HPDE6-E6E7 (cell line): ENCODE measurements around the gene LRRFIP2.
"Not testable (repeated sequence)": the region's sequence is repeated elsewhere in the genome, so short reads cannot be mapped to it uniquely, and the experiment has no call there.

ENCODE experiments used
- DNase-seq: peaks from one replicate; pipeline ENCODE4 v3.0.0; 2011; ENCODE audit warnings: missing footprints; ENCODE audit errors: extremely low spot score

The LRRFIP2 gene

DNA sequence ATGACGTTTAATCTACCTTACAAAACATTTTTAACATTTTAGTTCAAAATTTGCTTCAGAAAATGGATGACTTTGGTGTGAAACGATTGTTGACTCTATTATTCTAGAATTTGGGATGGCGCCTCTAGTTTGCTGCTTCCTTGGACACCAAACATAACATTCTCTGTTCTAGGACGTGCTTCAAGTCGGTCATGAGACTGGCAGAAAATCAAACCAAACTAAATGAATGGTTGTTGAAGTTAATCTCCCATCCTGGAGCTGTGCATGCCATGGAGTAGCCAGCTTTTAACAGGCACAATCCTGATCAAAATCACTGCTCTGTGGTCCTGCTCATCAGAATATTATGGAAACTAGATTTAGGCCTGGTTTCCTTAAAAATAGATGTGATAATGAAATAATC is 9.6 kb upstream of the LRRFIP2 start:
- no peak for DNase-seq

DNA sequence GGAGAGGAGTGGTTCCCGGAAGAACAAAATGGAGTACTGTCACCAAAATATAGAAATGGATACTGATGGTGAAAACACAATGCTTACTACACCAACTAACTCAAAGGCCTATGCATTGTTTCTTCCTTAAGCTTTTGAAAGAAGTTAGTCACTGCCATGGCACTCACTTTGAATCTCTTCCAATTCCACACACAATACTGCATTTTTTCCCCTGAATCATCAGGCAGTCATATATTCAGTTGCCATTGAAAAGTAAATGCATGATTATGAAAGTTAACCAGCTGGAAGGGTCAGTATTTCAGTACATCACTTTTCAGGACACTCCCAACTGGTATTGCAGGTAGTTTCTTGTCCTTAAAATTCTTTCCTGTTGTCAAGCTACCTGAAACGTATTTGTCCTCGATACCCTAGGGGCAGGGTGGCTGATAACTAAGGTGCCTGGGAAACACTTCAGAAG is 9.0 kb upstream of the LRRFIP2 start:
- DNase-seq = no peak

DNA sequence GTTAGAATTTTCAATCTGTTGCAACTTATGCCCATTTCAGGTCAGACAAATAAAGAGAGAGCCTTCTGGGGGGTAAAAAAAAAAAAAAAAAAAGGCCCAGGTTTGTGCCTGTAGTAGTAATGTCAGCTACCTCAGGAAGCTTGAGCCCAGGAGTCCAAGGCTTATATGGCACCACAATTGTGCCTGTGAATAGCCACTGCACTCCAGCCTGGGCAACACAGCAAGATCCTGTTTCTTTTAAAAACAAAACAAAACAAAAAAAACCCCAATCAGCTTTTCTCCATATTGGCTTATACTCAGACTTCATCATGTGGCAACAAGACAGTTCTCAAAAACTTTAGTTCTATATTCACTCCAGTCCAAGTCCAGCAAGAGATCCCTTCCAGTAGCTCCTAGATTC is 8.4 kb upstream of the LRRFIP2 start:
- no peak for DNase-seq

DNA sequence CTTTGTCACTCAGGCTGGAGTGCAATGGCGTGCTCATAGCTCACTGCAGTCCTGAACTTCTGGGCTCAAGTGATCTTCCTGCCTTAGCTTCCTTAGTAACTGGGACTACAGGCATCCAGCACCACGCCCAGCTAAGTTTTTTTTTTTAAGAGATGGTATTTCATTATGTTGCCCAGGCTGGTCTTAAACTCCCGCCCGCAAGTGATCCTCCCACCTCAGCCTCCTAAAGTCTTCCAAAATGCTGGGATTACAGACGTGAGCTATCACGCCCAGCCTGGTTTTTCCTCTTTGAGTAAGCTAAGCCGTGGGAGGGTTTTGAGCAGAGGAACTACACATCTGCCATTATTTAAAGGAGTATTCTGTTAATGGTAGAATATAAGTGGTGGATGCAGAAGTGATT is 7.4 kb upstream of the LRRFIP2 start:
- no peak for DNase-seq

DNA sequence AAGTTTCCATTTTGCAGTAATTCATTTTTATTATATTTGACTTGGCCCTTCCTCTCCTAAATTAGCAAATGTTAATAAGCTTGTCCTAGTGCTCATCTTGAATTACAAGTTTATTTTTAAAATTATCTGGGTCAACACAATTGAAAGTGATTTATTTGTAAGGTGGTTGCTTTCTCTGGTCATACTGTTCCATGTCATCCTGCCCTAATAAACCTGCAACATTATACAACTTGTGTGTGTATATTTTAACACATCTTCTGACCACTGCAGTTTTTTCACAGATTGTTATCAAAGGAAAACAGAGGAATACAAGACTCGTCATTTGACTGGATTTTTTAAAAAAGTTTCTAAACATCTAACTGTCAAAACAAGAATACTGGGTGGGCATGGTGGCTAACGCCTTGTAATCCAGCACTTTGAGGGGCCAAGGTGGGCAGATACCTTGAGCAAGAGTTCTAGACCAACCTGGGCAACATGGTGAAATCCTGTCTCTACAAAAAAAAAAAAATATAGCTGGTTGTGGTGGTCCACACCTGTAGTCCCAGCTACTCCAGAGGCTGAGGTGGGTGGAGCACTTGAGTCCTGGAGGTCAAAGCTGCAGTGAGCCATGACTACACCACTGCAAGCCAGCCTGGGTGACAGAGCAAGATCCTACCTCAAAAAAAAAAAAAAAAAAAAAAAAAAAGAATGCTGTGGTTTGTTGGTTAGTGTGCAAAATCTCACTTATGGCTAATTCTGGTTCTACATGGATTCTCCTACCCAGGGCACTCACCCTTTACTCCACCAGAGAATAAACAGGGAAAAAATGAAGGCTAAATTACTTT is 5.0 kb upstream of the LRRFIP2 start:
- DNase-seq = no peak

DNA sequence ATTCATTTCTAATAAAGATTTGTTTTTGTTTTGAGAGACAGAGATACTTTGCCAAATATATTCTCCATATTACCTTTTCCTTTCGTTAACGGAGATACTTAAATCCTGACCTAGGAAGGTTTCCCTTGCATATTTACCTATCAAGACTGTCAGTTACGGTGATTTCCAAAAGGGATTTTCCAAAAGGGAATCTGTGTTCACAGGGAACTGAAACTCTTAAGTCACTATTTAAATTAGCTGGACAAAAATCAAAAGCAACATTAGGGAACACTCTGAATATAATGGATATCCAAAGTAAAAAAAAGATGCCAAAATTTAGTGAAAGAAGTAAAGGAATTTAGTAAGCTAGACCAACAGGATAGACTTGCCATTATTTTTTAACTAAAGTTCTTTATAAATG is 576 bp downstream of the LRRFIP2 start:
- no peak for DNase-seq

DNA sequence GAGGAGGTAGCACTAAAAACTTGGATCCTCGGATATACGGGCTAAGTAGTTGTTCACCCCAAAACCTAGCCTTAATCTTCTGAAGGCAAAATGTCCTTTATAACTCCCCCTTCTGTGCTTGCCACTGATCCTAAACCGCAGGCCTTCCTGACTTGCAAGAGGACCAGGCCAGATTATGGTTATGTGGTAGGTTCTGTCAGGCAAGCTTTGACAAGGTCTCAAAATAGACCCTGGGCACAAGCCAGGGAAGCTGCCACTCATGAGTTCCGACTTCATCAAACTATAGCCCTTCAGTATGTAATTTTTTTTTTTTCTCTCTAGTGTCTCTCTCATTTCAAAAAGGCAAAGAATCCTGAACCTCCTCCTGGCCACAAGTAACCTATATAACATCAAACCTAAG is 3.2 kb downstream of the LRRFIP2 start:
- DNase-seq = no peak

DNA sequence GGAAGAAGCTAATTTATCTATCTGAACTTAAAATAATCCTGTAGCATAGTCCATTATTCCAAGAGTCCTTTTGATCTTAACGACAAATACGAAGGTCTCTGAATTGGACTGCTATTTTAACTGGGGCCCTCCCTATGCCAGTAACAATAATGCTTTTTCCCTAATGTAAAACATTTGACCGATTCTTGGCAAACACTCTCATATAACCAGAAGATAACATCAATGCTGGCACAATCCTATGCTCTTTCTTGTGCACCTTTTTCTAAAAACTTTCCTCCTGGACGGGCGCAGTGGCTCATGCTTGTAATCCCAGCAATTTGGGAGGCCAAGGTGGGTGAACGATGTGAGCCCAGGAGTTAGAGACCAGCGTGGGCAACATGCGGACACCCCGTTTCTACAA is 3.9 kb downstream of the LRRFIP2 start:
- no peak for DNase-seq

DNA sequence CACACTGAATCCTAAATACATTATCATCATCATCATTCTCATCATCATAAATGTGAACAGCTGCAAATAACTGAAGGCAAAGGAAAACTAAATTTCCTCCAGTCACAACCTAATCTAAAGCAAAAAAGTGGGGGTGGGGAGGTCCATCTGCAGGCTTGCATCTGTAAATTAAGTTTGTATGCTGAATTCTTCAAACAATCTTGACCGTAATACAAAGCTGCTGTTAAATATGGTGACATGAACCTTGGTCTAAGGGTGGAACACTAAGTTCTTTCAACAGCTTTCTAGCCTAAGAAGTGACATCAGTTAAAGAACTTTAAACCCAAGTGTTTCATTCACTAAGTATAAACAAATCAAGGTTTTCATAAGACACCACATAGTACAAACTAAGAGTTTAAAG is 4.3 kb downstream of the LRRFIP2 start:
- DNase-seq = no peak

DNA sequence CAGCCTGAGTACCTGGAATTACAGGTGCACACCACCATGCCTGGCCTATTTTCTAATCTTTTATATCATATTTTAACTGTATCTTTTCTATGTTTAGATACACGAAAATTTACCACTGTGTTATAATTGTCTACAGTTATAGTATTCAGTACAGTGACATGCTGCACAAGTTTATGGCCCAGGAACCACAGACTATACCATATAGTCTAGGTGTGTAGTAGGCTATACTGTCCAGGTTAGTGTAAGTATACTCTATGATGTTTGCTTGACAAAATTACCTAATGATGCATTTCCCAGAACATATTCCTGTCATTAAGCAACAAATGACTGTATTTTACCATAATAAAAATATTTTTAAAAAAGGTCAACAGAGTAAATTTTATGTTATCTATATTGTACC is 5.5 kb downstream of the LRRFIP2 start:
- DNase-seq = no peak

DNA sequence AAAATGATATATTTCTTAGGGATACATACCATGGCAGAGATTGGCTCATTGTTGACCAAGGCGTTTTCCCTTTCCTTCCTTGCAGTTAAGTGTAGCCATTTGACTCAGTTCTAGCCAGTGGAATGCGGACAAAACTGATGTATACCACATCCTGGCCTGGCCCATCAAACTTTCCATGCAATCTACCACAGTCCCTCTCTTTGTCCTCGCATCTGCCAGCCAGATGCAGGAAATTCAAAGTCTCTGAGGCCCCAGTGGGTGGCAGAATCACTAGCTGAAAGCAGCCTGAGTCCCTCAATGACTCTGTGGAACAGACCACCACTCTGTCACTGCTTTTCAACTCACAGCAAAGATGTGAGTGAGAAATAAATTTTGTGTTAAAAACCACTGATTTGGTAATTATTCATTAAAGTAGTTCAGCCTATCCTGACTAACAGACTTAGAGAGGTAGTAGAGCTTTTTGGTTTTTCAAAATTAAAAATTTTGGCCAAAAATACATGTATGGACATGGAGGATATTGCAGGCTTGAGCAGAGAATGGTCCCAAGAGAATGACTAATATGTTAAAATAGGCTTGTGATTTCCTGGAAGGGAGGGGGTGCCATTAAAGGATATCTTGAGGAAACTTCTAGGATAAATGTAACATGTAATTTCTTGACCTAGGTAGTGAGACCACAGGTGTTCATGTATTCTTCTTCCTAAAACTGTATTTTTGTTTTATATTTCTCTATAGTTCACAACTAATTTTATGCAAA is 10.9 kb downstream of the LRRFIP2 start:
- DNase-seq = no peak

DNA sequence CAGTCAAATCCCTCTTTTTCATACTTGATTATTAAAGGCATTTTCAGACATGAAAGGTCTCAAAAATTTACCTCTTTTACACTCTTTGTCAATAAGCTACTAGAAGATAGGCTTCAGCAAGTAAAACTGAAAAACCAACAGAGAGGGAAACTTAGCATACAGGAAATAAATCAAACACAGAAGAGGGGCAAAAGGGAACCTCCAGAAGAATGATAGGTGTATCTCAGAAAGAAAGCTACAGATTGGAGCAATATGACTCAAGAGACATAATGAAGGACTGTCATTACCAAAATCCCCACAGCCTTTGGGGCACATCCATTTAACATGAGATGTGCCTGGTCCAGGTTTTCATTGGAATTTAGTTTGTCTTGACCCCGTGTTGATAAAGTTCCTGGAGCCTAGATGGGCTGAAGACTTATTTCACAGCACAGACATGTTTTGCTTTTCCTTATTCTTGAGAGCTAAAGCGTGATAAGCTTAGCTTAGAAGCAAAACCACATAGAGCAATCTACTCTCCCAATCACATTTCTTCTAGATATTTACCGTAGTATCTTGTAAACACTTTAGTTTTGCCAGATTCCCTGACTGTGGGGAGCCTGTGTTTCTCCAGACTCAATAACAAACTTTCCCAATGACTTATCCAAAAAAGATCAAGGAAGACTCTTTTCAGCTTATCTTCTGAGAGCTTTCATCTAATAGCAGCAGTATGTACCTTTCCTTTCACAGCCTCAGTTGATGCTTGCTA is 11.7 kb downstream of the LRRFIP2 start:
- DNase-seq = no peak

DNA sequence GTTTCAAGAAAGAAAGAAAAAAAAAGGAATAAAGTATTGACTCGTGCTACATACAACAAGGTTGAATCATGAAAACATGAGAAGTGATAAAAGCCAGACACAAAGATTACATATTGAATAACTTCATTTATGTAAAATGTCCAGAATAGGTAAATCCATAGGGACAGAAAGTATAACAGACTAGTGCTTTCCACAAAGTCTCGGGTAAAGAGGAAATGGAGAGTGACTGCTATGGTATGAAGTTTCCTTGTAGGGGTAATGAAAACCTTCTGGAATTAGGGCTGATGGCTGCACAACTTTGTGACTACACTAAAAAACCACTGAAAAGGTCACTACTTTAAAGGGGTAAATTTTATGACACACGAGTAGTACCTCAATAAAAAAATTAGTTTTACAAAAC is 13.0 kb downstream of the LRRFIP2 start:
- DNase-seq = no peak

DNA sequence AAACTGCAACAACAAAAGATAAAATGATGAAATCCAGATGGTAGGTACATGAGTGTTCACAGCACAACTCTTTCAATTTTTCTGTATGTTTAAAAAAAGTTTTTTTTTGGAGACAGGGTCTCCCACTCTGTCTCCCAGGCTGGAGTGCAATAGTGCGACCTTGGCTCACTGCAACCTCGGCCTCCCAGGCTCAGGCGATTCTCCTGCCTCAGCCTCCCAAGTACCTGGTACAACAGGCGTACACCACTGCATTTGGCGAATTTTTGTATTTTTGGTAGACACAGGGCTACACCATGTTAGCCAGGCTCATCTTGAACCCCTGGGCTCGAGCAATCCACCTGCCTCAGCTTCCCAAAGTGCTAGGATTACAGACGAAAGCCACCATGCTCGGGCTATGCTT is 18.6 kb downstream of the LRRFIP2 start:
- DNase-seq = no peak

DNA sequence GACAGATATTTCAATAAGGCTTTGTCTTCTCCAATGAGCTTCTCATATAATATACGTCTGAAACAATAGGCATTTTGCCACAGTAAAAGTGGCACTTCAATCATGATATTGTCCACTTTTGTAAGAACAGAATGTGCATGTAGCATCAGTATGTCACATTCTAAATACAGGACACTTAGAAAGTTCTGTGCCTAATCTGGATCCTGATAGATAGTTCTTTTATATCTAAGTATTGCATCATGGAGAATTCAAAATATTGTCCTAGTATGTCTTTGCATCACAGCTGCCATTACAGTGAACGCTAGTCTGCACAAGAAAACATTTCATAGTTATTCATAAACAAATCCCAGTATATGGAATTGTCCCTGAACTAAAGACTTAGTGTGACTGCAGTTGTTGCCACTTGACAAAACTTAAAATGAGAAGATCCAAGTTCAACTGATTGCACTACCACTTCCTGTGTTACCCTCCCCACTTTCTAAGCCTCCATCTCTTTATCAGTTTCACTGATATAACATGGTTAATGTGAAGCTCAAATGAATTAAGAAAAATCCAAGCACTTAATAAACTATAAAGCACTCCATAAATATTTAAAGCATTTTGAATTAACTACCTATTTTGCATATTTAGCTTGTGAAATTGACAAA is 19.6 kb downstream of the LRRFIP2 start:
- DNase-seq = no peak

DNA sequence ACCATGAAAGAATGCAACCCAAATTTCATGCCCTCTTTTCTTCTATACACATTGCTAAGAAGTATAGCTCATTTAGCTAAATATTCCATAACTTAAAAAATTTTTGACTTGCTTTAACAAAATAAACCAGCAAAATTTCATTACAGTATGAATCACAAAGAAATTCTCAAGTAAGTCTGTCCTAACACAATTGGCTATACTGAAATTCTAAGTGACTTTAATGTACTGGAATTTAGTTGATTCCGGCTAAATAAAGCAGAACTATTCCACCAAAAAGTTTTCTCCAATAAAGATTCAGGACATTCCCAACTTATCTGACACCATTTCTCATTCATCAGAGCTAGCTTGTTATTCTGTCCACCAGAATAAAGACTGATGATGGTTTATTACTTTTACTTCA is 23.8 kb downstream of the LRRFIP2 start:
- DNase-seq = no peak

DNA sequence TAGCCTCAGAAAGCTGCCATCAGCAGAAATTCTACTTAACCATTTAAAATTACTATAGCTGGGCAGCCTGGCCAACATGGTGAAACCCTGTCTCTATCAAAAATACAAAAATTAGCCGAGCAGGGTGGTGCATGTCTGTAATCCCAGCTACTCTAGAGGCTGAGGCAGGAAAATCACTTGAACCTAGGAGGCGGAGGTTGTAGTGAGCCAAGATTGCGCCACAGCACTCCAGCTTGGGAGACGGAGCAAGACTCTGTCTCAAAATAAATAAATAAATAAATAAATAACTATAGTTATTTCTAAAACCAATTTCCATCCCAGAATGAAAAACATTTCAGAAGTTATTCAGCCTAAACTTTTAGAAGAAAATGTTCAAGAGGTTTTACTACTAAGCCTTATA is 25.1 kb downstream of the LRRFIP2 start:
- no peak for DNase-seq

DNA sequence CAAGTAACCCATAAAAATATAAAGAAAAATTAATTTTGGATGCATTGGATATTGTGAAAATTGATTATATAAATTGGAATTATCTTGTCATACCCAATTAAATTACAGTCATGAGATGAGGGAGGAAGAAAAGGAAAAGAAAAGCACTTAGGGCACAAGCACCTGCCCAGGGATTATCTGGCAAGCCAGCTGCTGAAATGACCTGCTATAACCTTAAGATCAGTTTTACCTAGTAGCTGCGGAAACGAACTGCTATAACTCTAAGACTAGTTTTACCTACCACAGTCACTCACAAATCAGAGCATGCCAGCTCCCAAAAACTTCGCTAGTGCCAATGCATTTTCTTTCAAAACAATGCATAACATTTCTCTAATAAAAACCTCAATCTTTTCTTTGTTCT is 26.2 kb downstream of the LRRFIP2 start:
- DNase-seq = no peak

DNA sequence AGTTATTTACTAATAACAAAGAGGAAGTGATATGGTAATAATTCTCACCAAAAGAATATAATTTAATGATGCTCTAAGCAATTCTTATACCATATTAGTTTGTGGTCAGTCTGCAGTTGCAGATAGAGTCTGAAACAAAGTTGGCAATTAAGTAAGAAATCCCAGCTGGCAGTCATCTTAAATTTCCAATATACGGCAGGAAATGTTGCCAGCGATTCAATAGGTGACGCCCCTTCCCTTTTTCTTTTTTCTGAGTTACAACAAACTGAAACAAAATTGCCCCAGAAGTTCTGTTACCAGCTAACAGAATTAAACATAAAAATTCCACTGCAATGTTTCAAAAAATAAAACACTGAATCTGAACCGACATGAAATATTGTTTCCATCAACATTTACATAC is 26.7 kb downstream of the LRRFIP2 start:
- DNase-seq = no peak

DNA sequence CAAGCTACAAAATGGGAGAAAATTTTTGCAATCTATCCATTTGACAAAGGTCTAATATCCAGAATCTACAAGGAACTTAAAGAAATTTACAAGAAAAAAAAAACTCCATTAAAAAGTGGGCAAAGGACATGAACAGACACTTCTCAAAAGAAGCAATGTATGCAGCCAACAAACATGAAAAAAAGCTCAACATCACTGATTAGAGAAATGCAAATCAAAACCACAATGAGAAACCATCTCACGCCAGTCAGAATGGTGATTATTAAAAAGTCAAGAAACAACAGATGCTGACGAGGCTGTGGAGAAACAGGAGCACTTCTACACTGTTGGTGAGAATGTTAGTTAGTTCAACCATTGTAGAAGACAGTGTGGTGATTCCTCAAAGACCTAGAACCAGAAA is 27.5 kb downstream of the LRRFIP2 start:
- not testable (repeated sequence) for DNase-seq

DNA sequence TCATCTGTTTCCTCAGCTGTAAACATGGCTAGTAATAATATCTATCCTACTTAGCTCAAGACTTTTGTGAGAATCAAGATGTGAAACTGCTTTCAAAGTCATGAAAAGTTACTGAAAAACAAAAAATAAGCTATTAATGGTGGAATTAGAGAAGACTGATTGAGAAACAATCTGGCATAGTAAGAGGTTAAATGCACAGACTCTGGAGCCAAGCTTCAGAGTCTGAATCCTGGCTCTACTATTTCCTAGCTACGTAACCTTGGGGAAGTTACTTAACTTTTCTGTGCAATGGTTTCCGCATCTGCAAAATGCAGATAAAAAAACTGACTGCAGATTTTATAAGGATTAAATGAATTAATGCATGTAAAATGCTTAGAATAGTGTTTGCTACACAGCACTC is 28.8 kb downstream of the LRRFIP2 start:
- no peak for DNase-seq

DNA sequence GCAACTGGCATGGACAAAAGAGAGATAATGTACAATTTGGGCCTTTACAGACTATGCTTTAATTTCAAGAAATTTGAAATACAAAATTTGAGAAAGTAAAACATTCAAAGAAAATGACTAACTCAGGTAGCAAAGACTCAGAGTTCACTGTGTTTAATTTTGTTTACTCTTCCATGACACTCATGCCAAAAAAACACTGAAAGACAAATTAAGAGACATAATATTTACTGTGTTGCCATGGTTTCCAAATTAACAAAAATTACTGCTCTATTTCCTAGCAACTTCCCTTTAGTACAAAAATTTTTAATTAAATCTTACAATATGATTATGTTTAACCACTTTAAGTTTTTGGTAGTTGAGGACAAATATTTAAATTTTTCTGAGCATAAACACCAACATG is 29.6 kb downstream of the LRRFIP2 start:
- DNase-seq = no peak
